NCI-H187 (cell line): Measurements from ENCODE around the gene ELOA2.
A peak's percentile ranks its signal among the peaks of the same experiment; 100 is the strongest.
"Not testable (repeated sequence)": the region's sequence is repeated elsewhere in the genome, so short reads cannot be mapped to it uniquely, and the experiment has no call there.

Experiments
- DNase-seq, 2 experiments: peaks; one replicate each; lab custom pipeline; 2025; lab: John Stamatoyannopoulos, UW

ELOA2 gene

DNA sequence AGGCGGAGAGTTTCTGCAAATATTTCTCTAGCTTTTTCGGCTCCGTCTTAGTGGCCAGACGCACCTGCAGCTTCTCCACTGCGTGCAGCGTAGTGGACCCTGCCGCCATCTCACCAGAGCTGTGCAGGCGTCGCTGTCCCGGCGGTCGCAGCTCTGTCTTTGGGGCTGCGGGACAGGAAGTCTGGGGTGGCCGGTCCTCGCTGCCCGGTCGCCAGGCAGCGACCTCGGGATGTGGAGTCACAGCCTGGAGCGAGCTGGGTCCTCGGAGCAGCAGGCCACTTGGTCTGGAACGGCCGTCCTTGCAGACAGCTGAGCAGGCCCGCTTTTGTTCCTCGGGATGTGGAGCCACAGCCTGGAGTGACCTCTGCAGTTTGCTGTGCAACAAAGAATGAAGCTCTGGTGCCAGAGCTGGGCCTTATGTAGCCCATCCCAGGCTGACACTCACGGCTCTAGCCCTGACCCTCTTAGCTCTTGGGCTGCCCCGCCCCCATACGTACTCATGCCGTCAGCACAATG is at the start of gene ELOA2:
ELOA2 (minus strand) TSS at position 466 of the 516 bp plus-strand sequence; CDS start at position 109, 357 bp downstream.
- DNase-seq: no peak

DNA sequence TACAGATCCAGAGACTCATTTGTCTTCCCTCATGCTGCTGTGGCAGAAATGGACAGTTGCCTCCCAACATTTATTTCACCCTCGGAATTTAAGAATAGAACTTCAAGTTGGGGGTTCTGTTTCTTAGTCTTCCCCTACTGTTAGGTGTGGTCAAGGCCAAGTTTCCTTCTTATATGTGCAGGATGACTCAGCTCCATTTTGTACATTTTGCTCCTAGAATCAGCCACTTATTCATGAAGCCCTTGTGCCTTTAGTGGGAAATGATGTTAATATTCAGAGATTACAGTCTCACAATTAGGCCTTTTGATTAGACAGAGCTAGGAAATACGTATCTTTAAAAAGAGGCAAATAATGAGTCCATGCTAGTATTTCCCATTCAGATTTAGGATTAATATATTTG is 46.2 kb upstream of the ELOA2 start:
- no peak for DNase-seq

DNA sequence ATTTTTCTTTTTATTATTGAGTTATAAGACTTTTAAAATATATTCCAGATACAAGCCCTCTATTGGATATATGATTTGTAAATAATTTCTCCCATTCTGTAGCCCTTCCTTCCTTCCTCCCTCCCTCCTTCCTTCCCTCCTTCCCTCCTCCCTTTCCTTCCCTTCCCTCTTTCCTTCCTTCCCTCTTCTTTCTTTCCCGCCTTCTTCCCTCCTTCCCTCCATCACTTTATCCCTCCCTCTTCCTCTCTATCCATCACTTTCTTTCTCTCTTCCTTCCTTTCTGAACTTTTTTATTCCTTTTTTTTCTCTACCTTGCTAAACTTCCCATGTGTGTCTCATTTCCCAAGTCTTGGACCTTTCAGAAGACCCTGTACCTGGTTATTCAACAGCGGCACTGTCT is 45.5 kb upstream of the ELOA2 start:
- no peak for DNase-seq

- DNase-seq: no peak
These were observed 41.7 kb upstream of the ELOA2 start for GRCh38 chr18:47077111-47077510.

- peak in 1 of 2 experiments; percentile 53 for DNase-seq
These were observed 39.9 kb upstream of the ELOA2 start for GRCh38 chr18:47075098-47075883.

DNA sequence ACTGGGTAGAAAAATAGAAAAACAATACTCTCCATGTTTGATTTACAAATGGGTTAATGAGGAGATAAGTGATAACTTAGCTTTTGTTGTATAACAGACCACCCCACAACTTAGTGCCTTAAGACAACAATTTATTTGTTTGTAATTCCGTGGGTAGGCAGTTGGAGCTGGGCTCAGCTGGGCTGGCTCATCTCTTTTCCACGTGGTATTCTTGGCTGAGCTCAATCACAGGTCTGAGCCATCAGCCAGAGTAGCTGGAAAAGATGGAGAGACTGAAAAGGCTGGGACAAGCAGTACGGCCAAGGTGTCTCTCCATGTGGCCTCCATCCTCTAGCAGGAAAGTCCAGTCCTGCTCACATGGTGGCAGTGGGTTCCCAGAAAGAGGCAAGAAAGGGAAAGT is 32.2 kb upstream of the ELOA2 start:
- DNase-seq: no peak

DNA sequence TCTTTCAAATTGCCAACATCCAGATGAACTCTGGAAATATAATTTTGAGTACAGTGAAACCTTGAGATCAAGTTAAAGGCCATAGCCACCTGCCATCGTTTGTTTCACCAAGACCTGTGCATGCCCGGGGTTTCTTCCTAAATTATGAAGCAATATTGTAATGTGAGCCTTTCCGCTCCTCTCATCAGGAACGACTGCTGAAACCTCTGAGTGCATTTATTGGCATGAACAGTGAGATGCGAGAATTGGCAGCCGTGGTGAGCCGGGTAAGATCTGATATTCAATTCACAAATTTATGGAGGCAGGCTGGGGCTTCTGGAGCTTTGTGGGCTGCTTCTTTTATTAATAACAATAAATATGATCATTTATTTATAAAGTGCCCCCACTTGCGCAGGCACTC is 27.7 kb upstream of the ELOA2 start:
- DNase-seq: no peak

- DNase-seq: no peak
These were observed 27.1 kb upstream of the ELOA2 start for GRCh38 chr18:47062471-47062870.

GRCh38 chr18:47054369-47054768 is 18.9 kb upstream of the ELOA2 start:
- DNase-seq: no peak

DNA sequence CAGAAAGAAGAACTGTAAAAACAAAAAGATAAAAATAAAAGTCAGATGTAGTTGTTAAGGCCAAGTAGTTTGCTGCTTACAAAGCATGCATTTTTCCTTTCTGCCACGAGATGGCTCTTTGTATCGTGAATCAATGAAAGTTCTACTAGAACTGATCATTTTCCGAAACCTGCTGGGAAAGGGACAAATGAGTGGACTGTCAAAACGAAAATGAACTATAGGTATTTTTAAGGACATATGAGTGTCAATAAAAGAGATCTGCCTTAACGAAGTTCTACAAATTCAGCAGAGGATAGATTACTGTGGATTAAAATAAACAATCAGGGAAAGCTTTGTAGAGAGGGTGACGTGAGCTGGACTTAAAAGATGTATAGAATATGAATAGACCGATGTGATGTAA is 15.0 kb upstream of the ELOA2 start:
- DNase-seq: no peak

DNA sequence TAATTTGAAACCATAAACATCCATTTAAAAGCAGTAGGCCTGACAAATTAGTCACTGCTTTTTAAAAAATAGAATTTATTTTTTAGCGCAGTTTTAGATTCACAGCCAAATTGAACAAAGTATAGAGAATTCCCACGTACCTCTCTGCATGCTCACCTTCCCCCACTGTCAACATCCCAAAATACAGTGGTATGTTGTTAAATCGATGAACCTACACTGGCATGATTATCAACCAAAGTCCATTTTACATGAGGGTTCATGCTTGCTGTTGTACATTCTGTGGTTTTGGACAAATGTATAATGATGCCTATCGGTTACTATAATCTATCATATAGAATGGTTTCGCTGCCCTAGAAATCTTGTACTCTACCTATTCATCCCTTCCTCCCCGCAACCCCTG is 5.6 kb upstream of the ELOA2 start:
- DNase-seq: no peak

DNA sequence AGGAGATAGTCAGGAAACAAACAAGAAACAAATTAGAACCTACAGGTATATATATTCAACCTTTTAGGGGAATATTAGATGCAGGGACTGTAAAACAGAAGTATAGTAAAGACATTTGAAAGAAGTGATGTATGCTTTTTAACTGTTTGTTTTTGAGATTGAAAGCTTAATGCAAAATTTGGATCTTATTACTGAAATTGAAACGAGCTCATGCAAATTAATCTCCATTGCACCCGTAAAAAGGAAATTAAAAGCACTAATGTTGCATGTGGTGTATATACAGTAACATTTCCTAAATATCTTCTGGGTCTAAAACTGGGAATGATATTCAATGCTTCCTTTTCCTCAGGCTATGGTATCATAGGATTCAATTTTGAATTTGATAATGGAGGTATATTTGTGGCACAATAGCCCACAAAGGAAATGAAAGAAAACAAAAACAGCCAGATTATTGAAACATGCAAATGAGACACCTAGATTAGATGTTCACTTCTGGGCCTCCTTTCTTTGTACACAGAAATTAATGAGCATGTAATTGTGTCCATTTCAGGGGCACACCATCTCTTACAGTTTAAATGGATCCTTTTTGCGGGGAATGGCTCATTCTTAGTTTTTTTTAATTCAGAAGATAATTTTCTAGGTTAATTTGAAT is 1.6 kb upstream of the ELOA2 start:
- DNase-seq: no peak

- DNase-seq: no peak
These were observed 965 bp upstream of the ELOA2 start for GRCh38 chr18:47036298-47036874.

- not testable (repeated sequence) for DNase-seq
These were observed 830 bp downstream of the ELOA2 start for GRCh38 chr18:47034591-47034990.

GRCh38 chr18:47032945-47033344 is 2.5 kb downstream of the ELOA2 start:
- DNase-seq: no peak

GRCh38 chr18:47030887-47031286 is 4.5 kb downstream of the ELOA2 start:
- DNase-seq: not testable (repeated sequence)

- not testable (repeated sequence) for DNase-seq
These were observed 5.6 kb downstream of the ELOA2 start for GRCh38 chr18:47029684-47030353.

DNA sequence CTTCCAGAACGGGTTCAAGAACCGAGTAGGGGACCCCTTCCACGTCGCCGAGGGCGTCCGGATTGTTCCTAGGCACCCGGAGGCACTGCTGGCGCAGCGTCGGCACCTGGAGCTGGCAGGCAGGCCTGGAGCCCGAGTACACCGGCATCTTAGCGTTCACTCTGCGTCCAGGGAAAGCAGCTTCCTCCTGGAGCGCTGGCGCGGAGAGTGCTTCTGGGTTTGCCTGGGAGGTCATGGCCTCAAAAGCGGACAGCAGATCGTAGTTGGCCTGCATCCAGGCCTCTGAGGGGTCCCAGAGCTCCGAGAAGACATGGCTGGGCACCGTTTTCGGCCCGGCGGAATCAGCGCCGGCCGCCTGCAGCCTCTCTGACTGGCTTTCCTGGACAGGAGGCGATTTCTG is 6.7 kb downstream of the ELOA2 start:
- DNase-seq: not testable (repeated sequence)

GRCh38 chr18:47025557-47026174 is 9.8 kb downstream of the ELOA2 start:
- not testable (repeated sequence) for DNase-seq

GRCh38 chr18:47023769-47024465 is 11.5 kb downstream of the ELOA2 start:
- DNase-seq: not testable (repeated sequence)

DNA sequence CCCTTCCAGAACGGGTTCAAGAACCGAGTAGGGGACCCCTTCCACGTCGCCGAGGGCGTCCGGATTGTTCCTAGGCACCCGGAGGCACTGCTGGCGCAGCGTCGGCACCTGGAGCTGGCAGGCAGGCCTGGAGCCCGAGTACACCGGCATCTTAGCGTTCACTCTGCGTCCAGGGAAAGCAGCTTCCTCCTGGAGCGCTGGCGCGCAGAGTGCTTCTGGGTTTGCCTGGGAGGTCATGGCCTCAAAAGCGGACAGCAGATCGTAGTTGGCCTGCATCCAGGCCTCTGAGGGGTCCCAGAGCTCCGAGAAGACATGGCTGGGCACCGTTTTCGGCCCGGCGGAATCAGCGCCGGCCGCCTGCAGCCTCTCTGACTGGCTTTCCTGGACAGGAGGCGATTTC is 12.6 kb downstream of the ELOA2 start:
- DNase-seq: not testable (repeated sequence)
